ENCODE results near the gene LILRB1. TPM values are rescaled to one million over a fixed set of nuclear protein-coding genes. Genes with fewer than 3 reads are reported as not detected.

The LILRB1 gene
- total and polyA plus RNA-seq, 8 donors, result 1.2 to 47.3 (median 1.6) TPM

DNA sequence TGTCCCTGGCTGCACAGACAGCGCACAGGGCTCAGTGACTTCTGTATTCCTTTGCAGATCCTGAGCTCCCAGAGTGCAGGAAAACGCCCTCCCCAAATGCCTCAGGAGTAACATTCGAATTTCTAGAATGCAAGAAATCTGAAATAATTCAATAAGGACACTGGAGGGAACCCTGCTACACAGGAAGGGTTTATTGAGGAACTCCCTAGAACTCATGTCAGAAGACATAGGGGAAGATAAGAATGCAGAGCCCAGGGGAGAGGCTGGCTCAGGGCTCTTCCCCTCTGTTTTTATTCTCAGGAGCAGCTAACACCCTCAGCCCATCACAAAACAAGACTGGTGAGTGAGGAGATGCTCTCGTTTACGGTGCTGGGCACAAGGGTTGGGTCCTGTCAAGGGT, 30.1 kb upstream of the LILRB1 start:
- Histone ChIP-seq H3K27me3 (peaks cover 0 to 46% of the 10 kb centered on the region in 2 donors), H3K4me1 (peaks cover 0 to under 1% of the 10 kb centered on the region in 2 donors), H3K9me3 (peaks cover 0 to 5% of the 10 kb centered on the region in 2 donors), H3K4me3 (no peak overlapping the region), H3K36me3 (no peaks in the 10 kb centered on the region), H3K27ac (no peak overlapping the region)
- TF ChIP-seq, protein P1, sequence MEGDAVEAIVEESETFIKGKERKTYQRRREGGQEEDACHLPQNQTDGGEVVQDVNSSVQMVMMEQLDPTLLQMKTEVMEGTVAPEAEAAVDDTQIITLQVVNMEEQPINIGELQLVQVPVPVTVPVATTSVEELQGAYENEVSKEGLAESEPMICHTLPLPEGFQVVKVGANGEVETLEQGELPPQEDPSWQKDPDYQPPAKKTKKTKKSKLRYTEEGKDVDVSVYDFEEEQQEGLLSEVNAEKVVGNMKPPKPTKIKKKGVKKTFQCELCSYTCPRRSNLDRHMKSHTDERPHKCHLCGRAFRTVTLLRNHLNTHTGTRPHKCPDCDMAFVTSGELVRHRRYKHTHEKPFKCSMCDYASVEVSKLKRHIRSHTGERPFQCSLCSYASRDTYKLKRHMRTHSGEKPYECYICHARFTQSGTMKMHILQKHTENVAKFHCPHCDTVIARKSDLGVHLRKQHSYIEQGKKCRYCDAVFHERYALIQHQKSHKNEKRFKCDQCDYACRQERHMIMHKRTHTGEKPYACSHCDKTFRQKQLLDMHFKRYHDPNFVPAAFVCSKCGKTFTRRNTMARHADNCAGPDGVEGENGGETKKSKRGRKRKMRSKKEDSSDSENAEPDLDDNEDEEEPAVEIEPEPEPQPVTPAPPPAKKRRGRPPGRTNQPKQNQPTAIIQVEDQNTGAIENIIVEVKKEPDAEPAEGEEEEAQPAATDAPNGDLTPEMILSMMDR (IDR thresholded peaks at IDR 0.05), result no peak
- intact Hi-C loops (cut with DNase I), result no loop called here
- peak; percentile 54 for ATAC-seq
- no peak for DNase-seq

DNA sequence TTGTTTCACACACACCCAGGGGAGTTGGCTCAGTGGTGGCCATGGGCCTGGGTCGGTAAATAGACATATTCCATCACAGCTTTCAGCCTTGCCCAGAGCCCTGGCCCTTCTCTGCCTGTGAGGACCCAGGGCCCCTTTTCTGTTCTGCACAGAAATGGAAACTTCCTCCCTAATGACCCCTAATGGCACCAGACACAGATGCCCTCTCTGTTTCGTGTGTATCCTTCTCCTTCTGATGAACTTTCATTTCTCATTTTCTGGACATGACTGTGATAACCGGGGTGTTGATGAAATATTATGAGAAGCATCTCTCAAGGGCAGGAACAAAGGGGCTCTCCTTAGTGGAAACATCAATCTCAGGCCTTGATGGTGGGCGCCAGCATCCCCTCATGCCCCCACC, 24.1 kb upstream of the LILRB1 start:
- DNase-seq (no peak), ATAC-seq (peak; percentile 64)
- intact Hi-C loops (cut with DNase I), result no loop called here

DNA sequence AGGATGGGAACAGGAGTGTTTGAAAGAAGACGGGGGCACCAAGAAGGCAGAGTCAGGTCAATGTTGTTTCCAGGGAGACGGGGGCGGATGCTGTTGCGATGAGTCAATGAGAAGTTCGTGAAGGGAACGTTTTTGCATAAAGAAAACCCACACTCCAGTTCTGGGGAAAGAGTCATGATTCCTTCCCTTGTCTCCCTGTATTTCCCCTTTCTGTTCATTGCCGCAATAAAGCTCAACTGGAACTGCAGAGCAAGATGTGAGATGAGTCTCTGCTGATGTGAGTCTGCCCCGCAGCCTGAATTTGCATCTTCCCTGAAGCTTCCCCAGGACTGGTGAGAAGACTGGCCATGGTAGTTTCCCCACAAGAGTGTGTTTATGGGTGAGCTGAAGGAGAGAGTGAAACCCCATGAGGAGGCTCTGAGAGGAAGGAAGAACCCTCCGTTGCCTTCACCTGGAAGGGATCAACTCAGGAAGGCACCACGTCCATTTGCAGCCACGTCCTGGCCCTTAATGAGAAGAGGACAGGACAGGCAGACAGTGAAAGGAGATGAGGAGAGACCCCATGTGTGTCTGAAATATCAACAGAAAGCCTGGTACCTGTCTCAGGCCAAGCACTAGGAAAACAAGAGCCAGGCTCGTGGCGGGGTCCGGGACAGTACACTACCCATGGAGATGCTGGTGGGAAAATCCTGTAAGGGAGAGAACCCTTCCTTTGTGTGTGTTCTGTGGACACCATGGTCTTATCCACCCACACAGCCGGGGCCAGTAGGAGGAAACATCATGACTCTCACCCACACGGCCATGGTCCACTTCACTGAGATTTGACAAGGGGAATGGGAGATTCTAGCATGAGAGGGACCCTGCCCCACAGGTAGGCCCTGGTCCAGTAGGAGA, 23.1 kb upstream of the LILRB1 start:
- intact Hi-C loops (cut with DNase I), result no loop called here
- peak; percentile 81 for ATAC-seq
- peaks cover 0 to 6% of the 10 kb centered on the region in 2 donors for H3K9me3 ChIP-seq

More for the DNA sequence above, 24.1 kb upstream of the LILRB1 start:
- peaks cover 0 to 6% of the 10 kb centered on the region in 2 donors for H3K9me3 ChIP-seq
- H3K36me3 ChIP-seq, result no peaks in the 10 kb centered on the region
- peaks cover 0 to 10% of the 10 kb centered on the region in 2 donors for H3K4me1 ChIP-seq
- TF ChIP-seq, protein P1 (IDR thresholded peaks at IDR 0.05), result no peak
- H3K4me3 ChIP-seq, result no peak overlapping the region
- H3K27ac ChIP-seq, result peak overlapping the region in 1 of 2 donors; percentile 76
- peaks cover 0 to 32% of the 10 kb centered on the region in 2 donors for H3K27me3 ChIP-seq

DNA sequence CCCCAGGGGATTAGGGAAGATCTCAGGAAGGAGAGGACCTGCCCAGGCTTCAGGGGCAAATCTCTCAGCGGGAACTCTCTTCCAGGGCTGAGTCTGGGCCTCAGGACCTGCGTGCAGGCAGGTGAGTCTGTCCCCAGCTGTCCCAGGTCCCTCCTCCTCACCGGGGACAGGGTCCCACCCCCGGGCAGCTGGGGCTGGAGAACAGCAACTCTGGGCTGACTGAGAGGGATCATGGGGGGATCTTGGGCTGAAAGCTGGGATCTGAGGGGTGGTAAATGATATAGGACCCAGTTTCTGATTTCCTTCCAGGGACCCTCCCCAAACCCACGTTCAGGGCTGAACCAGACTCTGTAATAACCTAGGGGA, 22.5 kb upstream of the LILRB1 start:
- Histone ChIP-seq H3K36me3 (no peaks in the 10 kb centered on the region), H3K4me1 (peaks cover 0 to 17% of the 10 kb centered on the region in 2 donors), H3K27me3 (peaks cover 0 to 28% of the 10 kb centered on the region in 2 donors), H3K4me3 (no peak overlapping the region), H3K9me3 (peaks cover 0 to 6% of the 10 kb centered on the region in 2 donors), H3K27ac (peak overlapping the region in 1 of 2 donors; percentile 76)
- intact Hi-C loops (cut with DNase I), result no loop called here
- TF ChIP-seq, protein P1 (IDR thresholded peaks at IDR 0.05), result no peak
- no peak for ATAC-seq
- no peak for DNase-seq

More for the DNA sequence above, 23.1 kb upstream of the LILRB1 start:
- H3K27ac ChIP-seq, result peak overlapping the region in 1 of 2 donors; percentile 76
- no peak for DNase-seq
- H3K4me3 ChIP-seq, result no peak overlapping the region
- no peaks in the 10 kb centered on the region for H3K36me3 ChIP-seq
- TF ChIP-seq, protein P1 (IDR thresholded peaks at IDR 0.05), result no peak
- H3K27me3 ChIP-seq, result peaks cover 0 to 31% of the 10 kb centered on the region in 2 donors
- H3K4me1 ChIP-seq, result peaks cover 0 to 11% of the 10 kb centered on the region in 2 donors

DNA sequence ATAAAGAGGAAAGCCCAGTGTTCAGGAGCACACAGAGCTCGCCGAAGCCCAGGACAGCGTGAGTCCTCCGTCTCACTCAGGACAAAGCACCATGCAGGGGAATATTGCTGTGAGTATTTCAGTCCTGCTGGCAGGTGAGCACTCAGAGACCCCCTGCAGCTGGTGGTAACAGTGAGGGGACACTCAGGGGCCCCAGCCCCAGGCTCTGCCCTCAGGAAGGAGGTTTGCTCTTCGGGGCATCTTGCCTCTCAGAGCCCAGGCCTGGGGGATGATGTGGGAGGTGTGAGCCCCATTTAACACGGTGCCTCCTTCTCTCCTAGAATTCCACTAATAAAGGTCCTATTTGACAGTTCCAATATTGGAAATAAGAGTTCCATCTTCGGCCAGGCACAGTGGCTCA, 22.1 kb upstream of the LILRB1 start:
- peaks cover 0 to 19% of the 10 kb centered on the region in 2 donors for H3K4me1 ChIP-seq
- no peak overlapping the region for H3K4me3 ChIP-seq
- ATAC-seq, result no peak
- H3K36me3 ChIP-seq, result no peaks in the 10 kb centered on the region
- TF ChIP-seq, protein P1 (IDR thresholded peaks at IDR 0.05), result no peak
- peaks cover 0 to 6% of the 10 kb centered on the region in 2 donors for H3K9me3 ChIP-seq
- DNase-seq, result no peak
- intact Hi-C loops (cut with DNase I), result no loop called here
- H3K27me3 ChIP-seq, result peaks cover 0 to 24% of the 10 kb centered on the region in 2 donors
- H3K27ac ChIP-seq, result peak overlapping the region in 1 of 2 donors; percentile 76

All from left lung (tissue), 10 donors.